ENCODE results near the gene CFAP97. TPM values are rescaled to one million over a fixed set of nuclear protein-coding genes. Genes with fewer than 3 reads are reported as not detected.
"Not testable (repeated sequence)": the region's sequence is repeated elsewhere in the genome, so short reads cannot be mapped to it uniquely, and the experiment has no call there.

The CFAP97 gene
- total RNA-seq: 26.2 and 41.8 TPM in 2 replicates

- peak; percentile 95 for DNase-seq
Observed at GRCh38 chr4:185203486-185204237, at the start of gene CFAP97. TSS of gene CFAP97 (minus strand) at chr4:185204000. CDS start at chr4:185191196, 12,804 bp downstream.

- DNase-seq: no peak
Observed at GRCh38 chr4:185249105-185249504, 45.3 kb upstream of the CFAP97 start.

- DNase-seq: no peak
Observed at GRCh38 chr4:185248393-185249039, 44.7 kb upstream of the CFAP97 start.

GRCh38 chr4:185247151-185247550 lies 43.4 kb upstream of the CFAP97 start:
- DNase-seq: no peak

GRCh38 chr4:185246453-185246852 lies 42.7 kb upstream of the CFAP97 start:
- DNase-seq: no peak

GRCh38 chr4:185244763-185245162 lies 41.0 kb upstream of the CFAP97 start:
- DNase-seq: no peak

GRCh38 chr4:185243879-185244278 lies 40.1 kb upstream of the CFAP97 start:
- no peak for DNase-seq

- DNase-seq: peak; percentile 48
Observed at GRCh38 chr4:185242749-185243533, 39.1 kb upstream of the CFAP97 start.

- DNase-seq: not testable (repeated sequence)
Observed at GRCh38 chr4:185240486-185240885, 36.7 kb upstream of the CFAP97 start.

- peak; percentile 44 for DNase-seq
Observed at GRCh38 chr4:185238750-185239149, 35.0 kb upstream of the CFAP97 start.

- no peak for DNase-seq
Observed at GRCh38 chr4:185238215-185238681, 34.4 kb upstream of the CFAP97 start.

GRCh38 chr4:185237175-185237574 lies 33.4 kb upstream of the CFAP97 start:
- DNase-seq: peak; percentile 68

GRCh38 chr4:185235843-185236503 lies 32.2 kb upstream of the CFAP97 start:
- peak; percentile 65 for DNase-seq

GRCh38 chr4:185235119-185235842 lies 31.5 kb upstream of the CFAP97 start:
- DNase-seq: no peak

GRCh38 chr4:185232370-185232769 lies 28.6 kb upstream of the CFAP97 start:
- peak; percentile 34 for DNase-seq

GRCh38 chr4:185229021-185229818 lies 25.4 kb upstream of the CFAP97 start:
- no peak for DNase-seq

- no peak for DNase-seq
Observed at GRCh38 chr4:185227713-185228278, 24.0 kb upstream of the CFAP97 start.

GRCh38 chr4:185227131-185227551 lies 23.3 kb upstream of the CFAP97 start:
- DNase-seq: peak; percentile 20

- DNase-seq: no peak
Observed at GRCh38 chr4:185225940-185226339, 22.1 kb upstream of the CFAP97 start.

- DNase-seq: no peak
Observed at GRCh38 chr4:185224597-185224996, 20.8 kb upstream of the CFAP97 start.

- no peak for DNase-seq
Observed at GRCh38 chr4:185222598-185222997, 18.8 kb upstream of the CFAP97 start.

Measured in dermis blood vessel endothelial cell (primary cell).